MM.1S (cell line): ENCODE data around the gene ODF2.

Source experiments
- CTCF ChIP-seq: fragments of 300-600 bp; sonication (generic); IDR thresholded peaks from 2 replicates; pipeline ENCODE4 v1.5.1; 2016; ENCODE audit warnings: antibody characterized with exemption, low read length, mixed read lengths
- EZH2 ChIP-seq: fragments of 300-600 bp; sonication (generic); optimal IDR thresholded peaks from 2 replicates; pipeline ENCODE3; 2017; ENCODE audit warnings: low read depth, mild to moderate bottlenecking, antibody characterized with exemption, low read length, mixed read lengths
- EZH2phosphoT487 ChIP-seq: fragments of 300-600 bp; sonication (generic); IDR thresholded peaks from 2 replicates; pipeline ENCODE4 v1.6.1; 2018; ENCODE audit warnings: antibody characterized with exemption, low read length

- TF ChIP-seq EZH2phosphoT487 (no peak), CTCF (no peak), EZH2 (no peak)
Measured at GRCh38 chr9:128416432-128417019, 39.3 kb upstream of the ODF2 start.
